HG03175 (cell line): ENCODE data around the gene POU2F2.

ENCODE experiments used
- ATAC-seq: cut with Tn5 transposase; IDR thresholded peaks from one replicate; pipeline ENCODE4 v1.9.1; 2021; ENCODE audit warnings: mild to moderate bottlenecking, moderate library complexity; ENCODE audit not compliant: unreplicated experiment

The POU2F2 gene

DNA sequence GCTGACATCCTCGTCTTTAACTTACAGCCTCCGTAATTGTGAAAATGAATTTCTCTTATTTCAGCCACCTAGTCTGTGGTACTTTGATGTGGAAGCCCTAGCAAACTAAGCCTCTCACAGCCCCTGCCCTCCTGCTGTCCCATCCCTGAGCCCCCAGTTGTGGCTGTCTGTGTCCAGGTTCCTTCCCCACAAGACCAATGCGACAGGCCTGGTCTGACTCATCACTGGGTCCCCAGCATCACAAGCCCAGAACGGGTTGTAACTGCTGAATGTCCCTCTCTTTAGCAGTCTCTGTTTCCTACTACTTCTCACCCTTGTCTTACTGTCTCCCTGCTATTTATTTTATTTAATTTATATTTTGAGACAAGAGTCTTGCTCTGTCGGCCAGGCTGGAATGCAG lies 5.7 kb downstream of the POU2F2 start:
- no peak for ATAC-seq

DNA sequence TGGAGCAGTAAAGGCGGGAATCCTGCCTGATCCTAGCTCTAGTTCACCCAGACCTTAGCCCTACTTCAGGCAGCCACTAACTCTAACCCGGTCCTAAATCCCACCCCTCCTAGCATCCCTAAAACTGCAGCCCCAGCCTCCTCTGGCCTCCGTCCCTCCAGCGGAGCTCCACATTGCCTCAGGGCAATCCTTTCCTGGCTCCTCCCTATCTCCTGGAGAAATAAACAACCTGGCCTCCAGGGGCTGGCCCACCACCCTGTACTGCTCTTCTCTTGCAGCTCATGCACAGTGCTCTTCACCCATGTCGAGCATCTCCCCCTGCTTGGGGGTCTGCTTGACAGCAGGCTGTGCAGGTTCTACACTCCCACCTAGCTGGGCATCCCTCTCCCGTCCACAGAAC lies 6.7 kb downstream of the POU2F2 start:
- ATAC-seq: no peak

DNA sequence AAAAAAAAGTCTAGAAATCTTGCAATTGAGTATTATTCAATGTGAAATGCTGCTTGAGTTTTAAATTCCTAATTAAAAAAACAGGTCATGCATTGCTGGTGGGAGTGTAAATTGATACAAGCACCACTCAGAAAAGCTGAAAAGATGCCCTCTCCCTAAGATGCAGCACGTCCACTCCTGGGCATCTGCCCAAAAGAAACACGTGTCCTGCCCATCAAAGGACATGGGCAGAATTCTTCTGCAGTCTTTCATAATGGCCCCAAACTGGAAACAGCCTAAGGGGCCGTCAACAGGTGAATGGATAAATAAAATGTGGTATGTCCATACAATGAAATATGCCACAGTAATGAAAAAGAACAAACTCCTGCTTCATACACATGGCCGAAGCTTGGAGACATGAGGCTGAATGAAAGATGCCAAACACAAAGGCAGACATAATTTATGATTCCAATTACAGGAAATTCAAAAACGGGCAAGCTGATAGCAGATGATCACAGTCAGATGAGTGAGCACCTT lies 7.8 kb downstream of the POU2F2 start:
- ATAC-seq: no peak

DNA sequence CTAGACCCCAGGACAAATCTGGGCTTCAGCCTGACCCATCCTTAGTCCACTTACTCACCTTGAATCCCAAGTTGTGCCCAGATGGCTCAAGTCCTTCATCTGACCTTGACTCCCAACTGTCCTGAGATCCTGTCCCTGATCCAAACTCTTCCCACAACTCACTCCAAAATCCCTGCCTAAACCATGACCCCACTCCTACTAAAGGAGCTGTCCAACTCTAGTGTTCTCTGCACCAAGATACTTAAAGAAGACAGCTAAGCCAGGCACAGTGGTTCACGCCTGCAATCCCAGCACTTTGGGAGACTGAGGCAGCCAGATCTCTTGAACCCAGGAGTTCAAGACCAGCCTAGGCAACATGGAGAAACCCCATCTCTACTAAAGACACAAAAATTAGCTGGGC lies 8.5 kb downstream of the POU2F2 start:
- ATAC-seq: no peak

DNA sequence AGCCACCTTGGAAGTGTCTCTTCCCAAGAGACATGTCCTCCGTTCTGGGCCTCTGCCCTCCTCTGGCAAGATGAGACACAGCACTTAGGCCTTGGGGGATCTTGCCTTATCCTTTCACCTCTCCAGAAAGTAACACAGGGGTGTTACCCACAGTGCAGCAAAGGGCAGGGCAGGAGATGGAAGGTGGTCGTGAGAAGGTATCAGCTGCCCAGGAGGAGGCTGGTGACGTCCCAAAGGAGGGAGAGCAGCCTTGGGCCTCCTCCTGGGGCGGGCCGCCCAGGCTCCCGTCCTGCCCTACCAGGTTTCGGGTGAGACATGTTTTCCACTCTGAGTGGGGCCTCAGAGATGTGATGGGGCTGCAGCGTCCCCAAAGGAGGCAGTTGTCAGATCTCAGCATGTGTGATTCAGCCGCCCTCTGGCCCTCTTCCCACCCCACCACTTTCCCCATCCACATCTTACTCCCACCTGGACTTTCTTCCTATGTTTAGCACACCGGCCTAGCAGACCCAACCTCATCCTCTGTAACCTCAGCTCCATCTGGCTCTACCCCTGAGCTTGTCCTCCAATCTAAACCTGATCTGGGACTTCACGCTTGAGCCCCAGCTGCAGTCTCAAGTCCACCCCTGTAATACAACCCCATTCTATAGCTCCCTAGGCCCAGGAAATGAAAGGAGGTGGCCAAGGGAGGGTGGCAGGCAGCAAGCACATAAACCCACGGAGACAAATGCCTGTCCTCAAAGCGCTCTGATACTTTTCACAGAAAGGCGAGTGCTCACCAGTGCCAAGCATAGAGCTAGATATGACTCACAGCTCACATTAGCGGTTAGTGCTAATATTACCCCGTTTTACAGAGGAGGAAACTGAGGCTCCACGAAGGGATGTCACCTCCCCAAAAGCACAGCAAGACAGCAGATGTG lies 9.3 kb downstream of the POU2F2 start:
- no peak for ATAC-seq

DNA sequence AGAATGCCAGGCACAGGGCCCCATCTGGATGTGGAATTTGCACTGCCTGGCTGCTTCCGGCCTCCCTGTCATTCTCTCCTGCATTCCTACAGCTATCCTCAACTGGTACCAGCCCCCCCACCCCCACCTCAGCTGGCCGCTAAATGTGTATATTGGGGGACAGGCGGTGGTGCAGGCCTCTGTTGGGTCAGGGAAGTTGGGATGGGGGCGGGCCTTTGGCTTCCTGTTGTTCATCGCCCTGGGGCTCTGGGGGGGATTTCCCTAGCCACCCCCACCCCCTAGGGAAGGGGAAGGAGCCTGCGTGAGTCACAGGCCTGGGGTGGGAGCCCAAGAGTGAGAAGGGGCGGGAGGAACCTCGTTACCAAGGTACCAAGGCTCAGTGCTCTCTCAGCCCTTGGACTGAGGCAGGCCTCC lies 10.6 kb downstream of the POU2F2 start:
- ATAC-seq: no peak

DNA sequence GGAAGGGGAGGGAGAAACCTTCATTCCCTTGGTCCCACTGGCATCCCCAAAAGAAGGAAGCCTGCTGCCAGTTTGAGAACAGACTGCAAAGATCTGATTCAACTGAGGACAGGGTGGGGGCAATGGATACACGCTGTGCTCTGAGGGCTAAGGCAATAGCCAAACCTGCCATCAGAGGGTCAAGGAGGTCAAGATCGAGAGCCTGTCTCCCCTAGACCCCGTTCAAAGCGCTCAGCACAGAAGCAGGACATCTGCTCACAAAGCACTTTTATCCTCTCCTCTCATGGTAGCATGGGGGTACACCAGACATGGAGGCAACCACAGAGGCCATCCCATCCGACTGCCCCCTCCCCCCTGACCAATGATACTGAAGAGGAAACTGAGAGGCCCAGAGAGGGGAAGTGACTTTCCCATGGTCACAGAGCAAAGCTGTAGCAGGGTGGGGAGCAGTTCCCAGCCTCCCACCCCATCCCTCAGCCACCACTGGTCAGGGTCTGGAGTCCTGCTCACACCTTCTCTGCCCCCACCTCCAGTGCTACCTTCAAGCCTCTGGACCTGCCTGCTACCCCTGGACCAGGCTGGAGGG lies 11.1 kb downstream of the POU2F2 start:
- ATAC-seq: no peak

DNA sequence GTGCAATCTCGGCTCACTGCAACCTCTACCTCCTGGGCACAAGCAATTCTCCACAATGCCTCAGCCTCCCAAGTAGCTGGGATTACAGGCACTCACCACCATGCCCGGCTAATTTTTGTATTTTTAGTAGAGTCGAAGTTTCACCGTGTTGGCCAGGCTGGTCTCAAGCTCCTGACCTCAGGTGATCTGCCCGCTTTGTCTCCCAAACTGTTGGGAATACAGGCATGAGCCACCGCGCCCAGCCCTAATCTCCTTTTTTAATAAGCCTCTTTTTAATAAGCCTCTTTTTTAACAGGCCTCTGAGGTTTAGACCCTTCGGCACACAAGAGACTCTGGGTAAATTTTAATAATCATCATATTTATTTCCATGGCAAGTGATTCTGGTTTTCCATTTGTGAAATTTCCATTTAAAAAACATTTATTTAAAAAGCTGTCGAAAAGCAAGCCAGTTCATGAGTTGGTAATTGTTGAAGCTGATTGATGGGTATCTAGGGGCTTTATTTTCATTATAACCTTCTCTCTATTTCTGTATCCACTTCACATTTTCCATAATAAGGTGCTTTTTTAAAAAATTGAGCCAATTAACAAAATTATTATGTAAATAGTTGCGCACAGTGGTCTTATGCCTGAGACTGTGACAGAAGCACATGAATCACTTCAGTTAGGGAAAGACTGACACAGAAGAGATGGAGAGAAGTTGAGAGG lies 11.8 kb downstream of the POU2F2 start:
- no peak for ATAC-seq

DNA sequence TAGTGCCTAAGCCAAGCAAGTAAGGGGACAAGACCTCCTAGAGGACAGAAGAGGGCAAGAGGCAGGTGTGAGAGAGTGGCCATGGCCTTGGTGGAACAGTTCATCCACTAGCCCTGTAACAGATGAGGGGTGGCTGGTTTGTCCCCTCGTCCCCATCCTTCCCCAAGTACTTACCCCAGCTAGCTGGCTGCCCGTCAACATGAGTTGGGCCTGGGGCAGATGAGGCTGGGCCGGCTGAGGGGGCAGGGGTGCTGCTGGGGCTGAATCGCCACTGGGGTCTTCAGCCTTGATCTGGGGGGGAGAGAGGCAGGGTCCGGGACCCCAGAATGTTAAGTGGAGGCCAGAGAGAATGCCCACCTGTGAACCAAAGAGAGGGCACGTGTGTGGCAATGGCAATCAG lies 15.2 kb downstream of the POU2F2 start:
- ATAC-seq: no peak

DNA sequence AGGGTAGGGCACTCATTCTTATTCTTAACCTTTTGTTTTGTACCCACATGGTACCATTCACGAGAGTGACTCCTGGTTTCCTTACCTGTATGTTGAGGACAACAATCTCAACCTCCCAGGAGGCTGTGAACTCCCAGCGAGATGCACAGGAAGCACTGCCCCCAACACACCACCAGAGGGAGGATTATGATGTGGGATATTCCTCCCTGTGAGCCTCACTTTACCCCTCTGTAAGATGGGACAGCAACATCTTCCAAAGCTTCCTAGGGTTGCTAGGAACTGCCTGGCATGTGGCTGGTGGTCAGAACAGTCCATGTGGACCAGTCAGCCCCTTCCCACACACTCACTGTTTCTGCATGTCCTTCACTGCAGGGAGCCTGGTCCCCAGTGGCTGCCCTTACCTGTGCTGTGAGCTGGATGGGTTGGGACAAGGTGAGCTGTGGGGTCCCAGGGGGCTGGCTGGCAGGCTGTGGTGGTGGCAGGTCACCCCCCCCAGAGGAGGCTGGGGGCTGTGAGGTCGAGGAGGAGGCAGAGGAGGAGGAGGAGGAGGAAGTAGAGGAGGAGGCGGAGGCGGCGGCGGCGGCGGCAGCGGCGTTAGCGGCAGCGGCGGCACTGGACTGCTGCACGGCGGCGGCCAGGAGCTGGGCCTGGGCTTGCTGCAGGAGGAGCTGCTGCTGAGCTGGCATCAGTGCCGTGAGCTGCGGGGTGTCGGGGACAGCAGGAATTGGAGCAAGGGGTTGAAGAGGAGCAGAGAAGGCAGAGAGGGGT lies 15.8 kb downstream of the POU2F2 start:
- no peak for ATAC-seq

DNA sequence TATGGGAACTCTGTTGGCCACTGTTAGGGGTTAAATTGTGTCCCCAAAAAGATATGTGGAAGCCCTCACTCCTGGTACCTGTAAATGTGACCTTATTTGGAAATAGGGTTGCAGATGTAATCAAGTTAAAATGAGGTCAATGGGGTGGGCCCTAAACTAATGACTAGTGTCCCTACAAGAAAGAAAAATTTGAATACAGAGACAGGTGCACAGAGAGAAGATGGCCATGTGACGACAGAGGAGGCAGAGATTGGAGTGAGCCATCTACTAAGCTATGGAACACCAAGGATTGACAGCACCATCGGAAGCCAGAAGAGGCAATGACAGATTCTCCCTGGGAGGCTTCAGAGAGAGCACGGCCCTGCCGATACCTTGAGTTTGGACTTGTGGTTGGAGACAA lies 16.5 kb downstream of the POU2F2 start:
- ATAC-seq: no peak

DNA sequence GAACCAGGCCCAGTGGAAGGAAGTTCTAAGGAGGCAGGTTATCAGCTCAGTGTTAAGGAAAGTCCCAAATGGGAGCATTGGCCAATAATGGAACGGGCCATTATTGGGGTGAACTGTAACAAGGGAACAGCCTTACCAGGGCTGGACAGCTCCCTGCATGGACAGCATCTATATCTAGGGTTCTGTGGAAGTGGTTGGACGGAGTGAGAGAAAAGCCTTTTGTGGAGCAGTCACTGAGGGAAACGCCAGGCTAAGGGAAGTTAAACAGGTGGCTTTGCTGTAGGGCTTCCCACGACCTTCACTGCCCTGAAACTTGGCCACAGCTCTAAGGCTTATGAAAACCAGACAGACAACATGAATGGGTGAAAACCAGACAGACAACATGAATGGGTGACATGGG lies 17.0 kb downstream of the POU2F2 start:
- ATAC-seq: no peak

DNA sequence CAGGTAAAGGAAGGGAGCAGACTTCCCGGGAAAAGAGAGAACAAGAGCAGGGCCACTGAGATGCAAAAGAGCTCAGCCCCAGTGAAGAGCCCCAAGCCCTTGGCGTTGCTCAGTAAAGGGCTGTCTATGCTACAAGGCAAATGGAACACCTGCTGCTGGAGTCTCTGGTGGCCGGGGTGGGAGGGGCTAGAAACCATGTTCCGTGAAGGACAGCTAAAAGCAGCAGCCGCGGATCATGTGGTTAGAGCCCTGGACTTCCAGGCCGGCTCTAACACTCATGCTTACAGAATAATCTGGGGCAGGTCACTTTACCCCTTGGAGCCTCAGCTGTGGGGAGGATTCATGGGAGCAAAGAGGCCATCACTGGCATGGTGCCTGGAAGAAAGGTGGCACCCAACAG lies 17.8 kb downstream of the POU2F2 start:
- peak; percentile 74 for ATAC-seq

DNA sequence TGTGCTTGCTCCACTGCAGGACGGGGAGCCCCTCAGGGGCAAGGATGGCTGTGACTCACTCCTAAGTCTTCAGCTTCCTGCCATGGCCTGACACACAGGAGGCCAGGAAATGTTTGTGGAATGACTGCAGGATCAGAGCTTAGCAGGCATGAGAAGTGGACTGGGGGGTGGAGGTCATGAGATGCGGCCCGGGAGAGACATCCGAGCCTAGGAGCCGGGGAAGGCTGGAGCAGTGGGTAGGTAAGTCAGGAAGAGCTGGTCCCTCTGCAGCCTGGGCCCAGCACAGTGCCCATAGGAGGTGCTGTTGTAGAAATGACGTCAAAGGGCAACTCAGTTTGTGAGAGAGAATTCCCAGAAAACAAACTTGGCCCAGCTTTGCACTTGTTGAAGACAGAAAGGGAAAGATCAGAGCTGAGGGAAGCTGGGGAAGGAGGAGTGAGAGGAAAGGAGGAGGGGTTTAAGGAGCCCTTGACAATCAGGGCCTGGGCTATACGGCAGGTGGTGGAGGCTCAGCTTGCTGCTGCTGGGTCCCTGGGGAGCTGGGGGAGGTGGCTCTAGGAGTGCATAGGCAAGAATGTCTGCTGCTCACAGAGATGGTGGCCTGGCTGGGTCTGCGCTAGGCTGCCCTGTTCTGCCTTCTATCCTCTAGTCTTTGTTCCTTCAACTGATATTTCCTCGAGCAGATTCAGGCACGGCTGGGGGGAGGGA lies 18.5 kb downstream of the POU2F2 start:
- peak; percentile 57 for ATAC-seq

DNA sequence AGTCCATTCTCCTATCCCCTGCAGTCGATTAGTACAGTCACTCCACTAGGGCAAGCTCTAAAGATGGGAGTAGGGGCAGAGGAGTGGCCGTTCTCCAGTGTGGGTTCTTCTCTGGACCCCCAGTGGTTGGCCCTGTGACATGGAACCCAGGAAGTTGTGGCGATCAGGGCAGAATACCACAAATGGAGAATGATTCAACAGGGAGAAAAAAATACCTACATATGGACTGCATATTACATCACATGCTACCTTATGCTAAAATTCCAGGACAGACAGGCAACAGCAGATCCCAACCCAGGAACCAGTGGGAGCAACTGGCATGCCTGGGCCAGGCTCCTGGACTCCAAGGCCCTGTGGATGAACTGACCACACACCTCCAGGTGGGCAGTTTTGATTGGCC lies 20.4 kb downstream of the POU2F2 start:
- no peak for ATAC-seq

DNA sequence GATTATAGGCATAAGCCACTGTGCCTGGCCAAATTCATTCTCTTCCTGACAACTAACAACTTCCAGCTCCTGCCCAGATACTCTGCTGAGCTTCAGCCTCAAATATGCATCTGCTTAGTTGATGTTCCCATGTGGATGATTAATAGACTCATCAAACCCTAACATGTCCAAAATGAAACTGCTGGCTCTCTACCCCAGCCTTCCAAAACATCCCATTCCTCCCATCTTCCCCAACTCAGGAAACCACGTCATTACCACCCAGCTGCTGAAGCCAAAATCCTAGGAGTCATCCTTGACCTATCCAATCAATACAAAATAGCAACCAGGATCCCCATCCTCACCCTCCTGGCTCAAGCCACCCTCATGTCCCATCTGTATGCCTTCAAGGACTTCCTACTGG lies 20.9 kb downstream of the POU2F2 start:
- no peak for ATAC-seq

DNA sequence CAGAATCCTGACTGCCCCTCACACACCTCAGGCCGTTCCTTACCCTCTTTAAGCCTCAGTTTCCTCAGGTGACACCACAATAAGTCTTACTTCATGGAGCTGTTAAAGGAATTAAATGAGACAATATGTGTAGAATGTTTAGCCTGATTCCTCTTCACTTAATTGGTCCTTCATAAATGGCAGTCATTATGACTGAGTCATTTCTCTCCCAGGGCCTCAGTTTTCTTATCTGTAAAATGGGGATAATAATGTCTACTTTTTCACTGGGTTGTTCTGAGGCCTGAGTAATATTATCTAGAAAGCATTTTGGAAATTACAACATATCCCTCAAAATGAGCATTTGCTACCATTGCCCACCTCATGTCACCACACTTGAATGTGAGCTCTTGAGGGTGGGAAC lies 21.6 kb downstream of the POU2F2 start:
- no peak for ATAC-seq

DNA sequence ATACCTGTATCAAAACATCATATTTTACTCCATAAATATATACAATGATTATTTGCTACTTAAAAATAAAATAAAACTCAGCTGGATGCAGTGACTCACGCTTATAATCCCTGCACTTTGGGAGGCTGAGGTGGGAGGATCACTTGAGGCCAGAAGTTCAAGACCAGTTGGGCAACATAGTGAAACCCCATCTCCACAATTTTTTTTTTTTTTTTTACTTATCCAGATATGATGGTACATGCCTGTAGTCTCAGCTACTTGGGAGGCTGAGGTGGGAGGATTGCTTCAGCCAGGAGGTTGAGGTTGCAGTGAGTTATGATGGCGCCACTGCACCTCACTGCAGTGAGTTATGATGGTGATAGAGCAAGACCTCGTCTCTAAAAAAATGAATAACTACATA lies 22.4 kb downstream of the POU2F2 start:
- no peak for ATAC-seq

DNA sequence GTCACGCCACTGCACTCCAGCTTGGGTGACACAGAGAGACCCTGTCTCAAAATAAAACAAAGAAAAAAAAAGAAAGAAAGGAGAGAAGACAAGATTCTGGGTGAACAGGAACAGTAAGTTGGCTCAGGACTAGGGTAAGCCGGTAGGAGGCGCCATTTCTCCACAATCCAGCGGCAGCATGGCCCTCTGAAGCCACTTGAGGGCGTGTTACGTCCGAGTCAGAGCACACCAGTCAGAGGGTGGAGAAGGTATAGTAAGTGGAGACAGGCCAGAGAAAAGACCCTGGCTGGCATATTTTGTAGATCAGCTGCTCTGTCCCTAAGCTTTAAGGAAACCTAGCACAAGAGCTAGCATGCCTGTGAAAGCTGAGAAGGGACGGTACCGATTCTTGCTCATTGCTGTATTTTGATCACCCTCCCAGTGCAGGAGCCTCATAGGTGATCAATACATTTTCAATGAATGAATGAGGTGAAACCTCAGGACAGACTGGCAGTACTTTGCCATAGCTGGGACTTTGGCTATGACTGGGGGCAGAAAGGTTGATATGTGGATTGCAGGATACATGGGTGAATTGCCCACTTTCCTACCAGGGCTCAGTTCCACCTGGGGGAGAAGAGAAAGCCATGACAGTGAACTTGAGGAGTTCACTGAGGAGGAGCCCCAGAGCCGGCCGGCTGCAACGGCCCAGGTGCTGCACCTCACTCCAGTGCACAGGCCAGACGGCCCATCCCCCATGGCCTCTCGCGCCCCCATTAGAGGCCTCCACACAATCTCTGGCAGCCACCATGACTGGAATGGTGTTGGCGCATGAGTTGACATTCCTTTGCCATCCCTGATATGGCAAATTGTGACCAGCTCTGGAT lies 23.5 kb downstream of the POU2F2 start:
- ATAC-seq: peak; percentile 76
